ENCODE measurements around the gene GLI1.
"Not testable (repeated sequence)": the region's sequence is repeated elsewhere in the genome, so short reads cannot be mapped to it uniquely, and the experiment has no call there.

The GLI1 gene

DNA sequence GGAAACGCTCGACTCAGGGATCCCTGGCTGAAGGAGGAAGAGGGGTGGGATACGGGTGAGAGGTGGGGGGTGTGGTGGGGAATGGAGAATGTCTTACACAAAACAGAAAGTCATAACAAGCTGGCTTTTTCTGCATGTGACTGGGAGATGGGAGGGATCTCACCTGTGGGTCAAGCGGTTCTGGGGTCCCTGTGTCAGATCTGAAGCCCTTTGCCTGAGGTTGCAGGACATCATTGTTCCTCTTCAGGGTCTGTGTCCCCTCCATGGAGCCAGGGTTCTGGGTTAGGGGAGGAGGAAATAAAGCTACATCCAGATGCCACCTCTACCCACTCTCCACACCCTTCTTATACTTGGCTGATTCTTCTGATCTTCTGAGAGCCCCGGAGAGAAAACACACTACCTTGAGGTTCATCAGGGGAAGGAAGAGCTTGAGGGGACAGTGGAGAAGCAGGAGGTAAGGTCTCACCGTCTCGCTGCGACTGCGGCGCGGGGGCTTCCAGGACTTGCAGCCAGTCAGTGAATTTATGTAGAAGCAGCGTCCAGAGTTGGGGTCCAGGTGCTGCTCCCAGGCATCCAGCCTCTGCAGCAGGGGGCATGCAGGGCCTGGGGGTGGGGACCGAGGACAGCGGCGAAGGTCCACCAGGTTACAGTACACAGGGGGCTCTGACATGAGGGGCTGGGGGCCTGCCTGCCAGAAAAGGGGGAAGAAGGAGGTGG lies 17.6 kb downstream of the GLI1 start:
- DNase-seq = no peak

DNA sequence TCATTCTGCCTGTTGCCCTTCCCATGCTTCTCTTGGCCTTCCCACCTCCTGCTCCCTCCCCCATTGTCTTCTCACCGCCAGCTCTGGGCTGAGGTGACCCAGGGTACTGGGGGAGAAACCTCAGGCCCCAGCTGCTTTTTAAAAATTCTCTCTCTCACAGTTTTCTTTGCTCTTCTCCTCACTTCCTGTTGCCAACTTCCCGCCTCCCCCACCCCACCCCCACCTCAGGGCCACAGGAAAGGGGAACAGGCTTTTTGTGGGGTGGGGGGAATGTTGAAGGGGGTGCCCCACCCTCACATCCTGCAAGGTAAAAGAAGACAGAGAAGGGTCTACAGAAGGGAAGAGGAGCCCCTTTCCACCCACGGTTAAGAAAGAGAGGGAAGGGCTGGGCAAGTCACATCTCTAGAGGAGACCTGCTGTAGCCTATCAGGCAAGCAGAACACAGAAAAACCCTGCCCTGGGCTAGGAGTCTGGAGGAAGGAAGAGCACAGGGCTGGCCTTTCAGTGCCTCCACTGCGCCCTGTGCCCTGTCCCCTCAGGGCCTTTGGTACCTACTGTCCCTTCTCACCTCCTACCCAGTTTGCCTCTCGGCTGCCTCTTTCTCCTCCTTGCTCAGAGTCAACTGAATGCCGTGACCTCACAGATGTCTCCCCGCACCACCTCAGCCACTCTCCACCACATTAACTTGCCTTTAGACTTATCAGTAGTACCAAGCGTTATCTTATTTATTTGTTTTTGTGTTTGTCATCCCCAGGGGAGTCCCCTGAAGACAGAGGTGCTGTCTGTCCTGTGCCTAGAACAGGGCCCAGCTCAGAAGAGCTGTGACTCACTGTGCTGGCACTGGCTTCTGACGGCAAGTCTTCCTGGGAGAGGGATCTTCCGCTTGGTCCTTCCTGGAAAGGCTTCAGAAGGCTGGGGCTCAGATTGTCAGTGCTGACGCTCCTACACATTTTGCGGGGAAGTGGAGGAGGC lies 18.4 kb downstream of the GLI1 start:
- DNase-seq = peak; percentile 67

DNA sequence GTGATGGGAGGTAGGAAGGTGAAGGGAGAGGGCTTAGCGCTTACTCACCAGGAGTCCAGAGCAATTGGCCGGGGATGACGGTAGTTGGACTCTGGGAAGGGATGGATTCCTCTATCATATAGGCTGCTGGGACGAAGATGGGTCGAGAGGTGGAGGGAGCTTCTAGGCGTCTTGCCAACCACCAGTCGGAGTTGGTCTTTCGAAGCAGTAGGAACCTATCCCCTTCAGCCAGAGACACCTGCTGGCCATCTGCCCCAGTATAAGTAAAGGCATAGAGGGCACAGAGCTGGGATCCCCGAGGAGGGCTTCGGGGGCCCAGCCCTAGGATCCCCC lies 19.4 kb downstream of the GLI1 start:
- no peak for DNase-seq

DNA sequence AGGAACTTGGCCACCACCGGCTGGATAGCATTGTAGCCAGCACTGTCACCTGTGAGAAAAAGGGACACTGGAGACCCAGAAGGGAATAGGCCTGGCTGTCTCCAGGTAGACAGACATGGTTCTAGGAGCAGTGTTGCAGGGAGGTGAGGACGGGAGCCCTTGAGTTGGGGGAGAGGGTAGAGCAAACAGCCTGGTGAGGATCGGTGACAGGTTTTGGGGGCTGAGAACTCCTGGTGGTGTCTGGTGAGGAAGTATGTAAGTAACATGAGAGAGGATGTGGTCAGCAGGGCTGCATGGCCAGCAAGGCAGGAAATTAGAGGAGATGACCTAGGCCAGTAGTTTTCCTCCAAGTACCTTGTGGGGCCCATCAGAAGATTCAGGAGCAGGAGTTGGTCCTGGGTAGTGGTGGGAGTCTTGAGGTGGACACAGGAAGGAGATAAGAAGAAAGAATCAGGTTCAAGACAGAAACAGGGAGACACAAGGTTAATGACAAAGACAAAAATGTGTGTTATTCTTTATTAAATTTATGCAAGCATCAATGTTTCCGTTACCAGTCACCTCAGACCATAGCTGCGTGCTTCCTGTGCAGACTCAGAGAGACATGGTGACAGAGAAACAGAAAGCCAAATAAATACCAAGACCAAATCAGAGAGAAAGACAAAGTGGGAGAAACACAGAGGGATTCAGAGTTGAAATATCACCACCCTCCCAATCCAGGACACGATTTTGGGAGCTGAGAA lies 20.0 kb downstream of the GLI1 start, which contains the start of gene ARHGAP9:
TSS of gene ARHGAP9 (minus strand) at position 491 of the 740 bp plus-strand sequence. CDS start at position 31, 460 bp downstream.
- peak; percentile 35 for DNase-seq

DNA sequence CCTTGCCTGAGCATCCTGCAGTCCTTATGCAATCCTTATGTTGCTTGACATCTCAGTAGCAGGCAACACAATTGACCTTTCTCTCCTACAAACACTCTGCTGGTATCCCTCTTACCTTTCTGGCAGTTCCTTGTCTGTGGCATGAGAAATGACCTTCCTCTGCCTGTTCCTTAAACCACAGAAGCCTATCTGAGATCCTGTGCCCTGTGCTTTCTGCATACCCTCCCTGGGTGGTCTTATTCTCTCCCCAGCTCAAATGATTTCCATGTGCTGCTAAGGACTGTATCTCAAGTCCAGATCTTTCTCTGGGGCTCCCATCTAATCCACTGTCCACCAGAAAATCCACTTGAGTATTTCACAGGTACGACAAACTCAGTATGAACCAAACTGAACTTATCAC lies 22.1 kb downstream of the GLI1 start:
- no peak for DNase-seq

DNA sequence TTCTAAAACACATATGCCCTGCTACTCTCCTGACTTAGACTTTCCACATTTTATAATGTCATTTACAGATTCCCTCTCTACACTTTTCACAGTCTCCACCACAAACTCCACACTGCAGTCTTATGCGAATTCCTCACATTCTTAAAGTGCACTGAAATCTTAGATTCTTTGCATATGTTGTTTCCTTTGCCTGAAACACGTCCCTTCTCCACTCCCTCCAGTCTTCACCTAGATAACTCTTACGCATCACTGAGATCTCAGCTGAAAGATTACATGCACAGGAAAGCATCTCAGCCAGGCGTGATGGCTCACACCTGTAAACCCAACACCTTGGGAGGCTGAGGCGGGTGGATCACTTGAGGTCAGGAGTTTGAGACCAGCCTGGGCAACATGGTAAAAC lies 23.9 kb downstream of the GLI1 start:
- no peak for DNase-seq

DNA sequence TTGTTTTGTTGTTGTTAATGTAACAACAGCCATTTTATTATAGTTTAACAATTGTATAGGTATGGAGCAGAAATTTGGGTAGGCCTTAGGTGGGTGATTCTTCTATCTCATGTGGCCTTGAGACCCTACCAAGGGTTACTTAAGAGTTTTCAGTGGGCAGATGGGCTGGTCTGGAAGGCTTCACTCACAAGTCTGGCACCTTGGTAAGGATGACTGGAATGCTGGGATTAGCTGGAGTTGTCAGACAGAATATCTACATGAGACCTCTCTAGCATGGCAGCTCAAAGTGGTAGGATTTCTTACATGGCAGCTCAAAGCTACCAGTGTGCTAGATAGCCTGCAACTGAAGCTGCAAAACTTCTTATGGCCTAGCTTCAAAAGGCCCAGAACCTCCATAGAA lies 26.1 kb downstream of the GLI1 start:
- DNase-seq = no peak

DNA sequence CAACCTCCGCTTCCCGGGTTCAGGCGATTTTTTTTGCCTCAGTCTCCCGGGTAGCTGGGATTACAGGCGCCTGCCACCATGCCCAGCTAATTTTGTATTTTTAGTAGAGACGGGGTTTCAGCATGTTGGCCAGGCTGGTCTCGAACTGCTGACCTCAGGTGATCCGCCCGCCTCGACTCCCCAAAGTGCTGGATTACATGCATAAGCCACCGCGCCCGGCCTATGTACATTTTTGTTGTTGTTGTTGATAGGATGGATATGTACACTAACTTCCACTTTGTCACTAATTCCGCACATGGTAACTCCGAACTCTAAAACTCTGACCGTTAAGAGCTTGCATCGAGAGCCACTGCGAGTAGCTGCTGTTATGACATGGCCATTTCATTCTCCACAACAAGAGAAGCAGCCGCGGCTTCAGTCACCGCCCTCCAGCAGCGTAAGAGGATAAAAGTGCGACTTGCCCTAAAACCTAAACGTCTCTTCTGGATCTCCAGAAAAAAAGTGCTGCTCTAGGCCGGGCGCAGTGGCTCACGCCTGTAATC lies 27.5 kb downstream of the GLI1 start:
- DNase-seq = no peak

DNA sequence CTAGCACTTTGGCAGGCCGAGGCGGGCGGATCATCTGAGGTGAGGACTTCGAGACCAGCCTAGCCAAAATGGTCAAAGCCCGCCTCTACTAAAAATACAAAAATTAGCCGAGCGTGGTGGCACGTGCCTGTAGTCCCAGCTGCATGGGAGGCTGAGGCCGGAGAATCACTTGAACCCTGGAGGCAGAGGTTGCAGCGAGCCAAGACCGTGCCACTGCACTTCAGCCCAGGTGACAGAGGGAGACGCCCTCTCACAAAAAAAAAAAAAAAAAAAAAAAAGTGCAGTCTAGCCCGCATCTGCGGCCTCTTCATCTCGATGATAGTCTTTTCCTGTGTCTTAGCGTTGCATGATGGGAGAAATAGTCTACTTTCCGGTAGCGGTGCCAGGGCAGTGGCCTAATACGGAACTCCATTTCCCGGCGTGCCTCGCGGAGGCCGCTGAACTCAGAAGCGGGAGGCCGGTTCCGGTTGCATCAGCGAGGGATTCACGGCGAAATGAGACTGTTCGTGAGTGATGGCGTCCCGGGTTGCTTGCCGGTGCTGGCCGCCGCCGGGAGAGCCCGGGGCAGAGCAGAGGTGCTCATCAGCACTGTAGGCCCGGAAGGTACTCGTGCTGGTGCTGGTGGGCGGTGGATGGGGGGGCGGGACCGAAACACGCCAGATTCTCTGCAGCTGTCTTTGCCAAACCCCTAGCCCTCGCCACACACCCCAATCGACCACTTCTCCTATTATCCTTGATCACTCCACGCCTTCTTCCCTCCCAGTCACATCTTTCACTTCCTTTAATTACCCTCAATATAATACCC lies 28.2 kb downstream of the GLI1 start, which contains the start of gene MARS1:
TSS of gene MARS1 (plus strand) at position 472 of the 805 bp plus-strand sequence. CDS start at position 495, 23 bp downstream.
- peak; percentile 97 for DNase-seq

DNA sequence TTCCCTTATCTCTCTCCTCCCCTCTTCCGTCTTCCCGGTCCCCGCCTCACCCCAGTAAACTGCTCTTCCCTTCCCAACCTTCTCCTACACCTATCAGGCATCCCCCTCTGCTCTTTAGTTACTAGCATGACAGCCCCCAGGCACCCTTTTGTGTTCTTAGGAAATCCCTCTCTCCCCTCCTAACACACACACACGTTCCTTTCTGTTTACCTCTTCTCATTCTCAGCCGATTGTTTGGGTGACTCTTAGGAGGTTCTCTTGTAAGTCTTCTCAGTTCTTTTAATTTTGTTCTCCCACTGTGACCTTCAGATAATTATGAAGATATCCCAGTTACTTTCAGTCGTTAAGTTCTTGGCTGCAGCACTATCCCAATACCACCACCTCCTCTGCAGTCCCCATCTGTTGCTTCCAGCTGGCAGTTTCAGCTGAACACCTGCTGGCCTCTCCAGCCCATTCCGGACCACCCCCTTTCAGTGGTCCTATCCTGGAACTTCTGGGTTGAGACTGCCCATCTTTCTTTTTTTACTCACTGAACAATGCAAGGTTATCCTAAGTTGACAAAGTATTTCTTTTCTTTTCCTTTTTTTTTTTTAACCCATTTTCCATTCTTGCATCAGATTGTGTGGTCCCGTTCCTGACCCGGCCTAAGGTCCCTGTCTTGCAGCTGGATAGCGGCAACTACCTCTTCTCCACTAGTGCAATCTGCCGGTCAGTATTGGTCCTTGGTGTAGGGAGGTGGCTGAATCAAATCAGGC lies 29.0 kb downstream of the GLI1 start:
- no peak for DNase-seq

DNA sequence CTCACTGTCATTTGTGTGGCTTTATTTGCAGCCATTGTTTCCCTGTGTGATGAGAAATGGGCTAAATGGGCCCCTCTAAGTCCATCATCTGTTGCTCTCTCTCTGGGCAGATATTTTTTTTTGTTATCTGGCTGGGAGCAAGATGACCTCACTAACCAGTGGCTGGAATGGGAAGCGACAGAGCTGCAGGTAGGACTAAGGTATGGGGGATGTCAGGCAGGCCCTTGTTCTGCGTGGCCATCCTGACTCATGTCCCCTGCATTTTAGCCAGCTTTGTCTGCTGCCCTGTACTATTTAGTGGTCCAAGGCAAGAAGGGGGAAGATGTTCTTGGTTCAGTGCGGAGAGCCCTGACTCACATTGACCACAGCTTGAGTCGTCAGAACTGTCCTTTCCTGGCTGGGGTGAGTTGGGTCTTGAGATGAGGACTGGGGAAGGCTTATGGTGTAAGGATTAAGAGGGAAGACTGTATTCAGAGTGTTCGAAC lies 29.6 kb downstream of the GLI1 start:
- DNase-seq = peak; percentile 11

DNA sequence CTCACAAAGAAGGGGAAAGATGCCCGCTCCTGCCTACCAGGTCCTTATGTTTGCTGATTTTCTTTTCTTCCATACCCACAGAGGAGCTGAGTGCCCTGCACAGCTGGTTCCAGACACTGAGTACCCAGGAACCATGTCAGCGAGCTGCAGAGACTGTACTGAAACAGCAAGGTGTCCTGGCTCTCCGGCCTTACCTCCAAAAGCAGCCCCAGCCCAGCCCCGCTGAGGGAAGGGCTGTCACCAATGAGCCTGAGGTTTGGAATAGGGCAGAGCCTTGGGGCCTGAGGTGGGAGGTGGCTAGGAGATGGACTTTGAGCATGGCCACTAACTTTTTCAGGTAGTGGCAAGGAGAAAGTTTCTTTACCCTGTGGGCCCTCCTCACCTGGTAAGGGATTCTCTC lies 30.5 kb downstream of the GLI1 start:
- DNase-seq = no peak

DNA sequence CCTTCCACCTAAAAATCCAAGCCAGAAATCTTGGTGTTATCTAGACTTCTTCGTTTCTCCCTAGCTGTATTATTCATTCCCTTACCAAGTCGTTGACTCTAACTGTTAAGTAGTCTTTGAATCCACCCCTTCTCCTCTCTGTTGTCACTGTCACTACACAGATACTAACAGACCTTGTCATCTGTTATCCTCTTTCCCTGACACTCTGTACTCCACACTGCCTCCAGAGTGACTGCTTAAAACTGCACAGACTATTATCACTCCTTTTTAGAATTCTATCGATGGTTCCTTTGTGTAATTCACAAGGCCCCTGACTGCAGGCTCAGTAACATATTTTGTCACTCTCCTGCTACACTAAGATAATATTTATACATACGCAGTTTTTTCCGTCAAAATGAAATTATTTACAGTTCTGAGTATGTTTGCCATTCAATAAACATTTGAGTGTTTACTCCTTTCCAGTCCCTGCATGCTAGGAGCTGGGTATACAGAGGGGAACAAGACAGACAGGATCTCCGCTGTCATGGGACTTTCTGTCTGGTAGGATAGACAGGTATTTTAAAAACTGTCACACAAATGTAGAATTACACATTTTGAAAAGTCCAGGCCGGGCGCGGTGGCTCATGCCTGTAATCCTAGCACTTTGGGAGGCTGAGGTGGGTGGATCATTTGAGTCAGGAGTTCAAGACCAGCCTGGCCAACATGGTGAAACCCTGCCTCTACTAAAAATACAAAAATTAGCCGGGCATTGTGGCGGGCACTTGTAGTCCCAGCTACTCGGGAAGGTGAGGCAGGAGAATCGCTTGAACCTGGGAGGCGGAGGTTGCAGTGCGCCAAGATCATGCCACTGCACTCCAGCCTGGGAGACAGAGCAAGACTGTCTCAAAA lies 32.1 kb downstream of the GLI1 start:
- no peak for DNase-seq

DNA sequence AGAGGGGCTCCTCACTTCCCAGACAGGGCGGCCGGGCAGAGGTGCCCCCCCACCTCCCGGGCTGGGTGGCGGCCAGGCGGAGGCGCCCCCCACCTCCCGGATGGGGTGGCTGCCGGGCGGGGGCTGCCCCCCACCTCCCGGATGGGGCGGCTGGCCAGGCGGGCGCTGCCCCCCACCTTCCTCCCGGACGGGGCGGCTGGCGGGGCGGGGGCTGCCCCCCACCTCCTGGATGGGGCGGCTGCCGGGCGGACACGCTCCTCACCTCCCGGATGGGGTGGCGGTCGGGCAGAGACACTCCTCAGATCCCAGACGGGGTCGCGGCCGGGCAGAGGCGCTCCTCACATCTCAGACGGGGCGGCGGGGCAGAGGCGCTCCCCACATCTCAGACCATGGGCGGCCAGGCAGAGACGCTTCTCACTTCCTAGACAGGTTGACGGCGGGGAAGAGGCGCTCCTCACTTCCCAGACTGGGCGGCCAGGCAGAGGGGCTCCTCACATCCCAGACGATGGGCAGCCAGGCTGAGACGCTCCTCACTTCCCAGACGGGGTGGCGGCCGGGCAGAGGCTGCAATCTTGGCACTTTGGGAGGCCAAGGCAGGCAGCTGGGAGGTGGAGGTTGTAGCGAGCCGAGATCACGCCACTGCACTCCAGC lies 35.6 kb downstream of the GLI1 start:
- not testable (repeated sequence) for DNase-seq

DNA sequence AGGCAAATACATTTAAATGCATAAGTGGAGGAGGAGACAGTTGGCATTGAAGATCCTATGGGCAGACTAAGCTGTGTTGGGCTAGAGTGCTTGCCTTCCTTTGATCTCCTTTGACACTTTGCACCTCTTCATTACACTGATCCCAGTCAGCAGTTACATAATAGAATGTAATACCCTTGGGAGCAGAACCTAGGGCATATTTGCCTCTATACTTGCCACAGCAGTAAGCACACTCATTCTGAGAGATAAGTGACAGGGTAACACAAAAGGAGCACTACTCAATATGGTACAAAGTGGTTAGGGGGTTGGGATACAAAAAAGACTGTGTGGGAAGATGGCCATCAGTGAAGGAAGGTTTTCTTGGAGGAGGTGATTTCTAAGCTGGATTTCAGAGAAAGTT lies 37.2 kb downstream of the GLI1 start:
- no peak for DNase-seq

DNA sequence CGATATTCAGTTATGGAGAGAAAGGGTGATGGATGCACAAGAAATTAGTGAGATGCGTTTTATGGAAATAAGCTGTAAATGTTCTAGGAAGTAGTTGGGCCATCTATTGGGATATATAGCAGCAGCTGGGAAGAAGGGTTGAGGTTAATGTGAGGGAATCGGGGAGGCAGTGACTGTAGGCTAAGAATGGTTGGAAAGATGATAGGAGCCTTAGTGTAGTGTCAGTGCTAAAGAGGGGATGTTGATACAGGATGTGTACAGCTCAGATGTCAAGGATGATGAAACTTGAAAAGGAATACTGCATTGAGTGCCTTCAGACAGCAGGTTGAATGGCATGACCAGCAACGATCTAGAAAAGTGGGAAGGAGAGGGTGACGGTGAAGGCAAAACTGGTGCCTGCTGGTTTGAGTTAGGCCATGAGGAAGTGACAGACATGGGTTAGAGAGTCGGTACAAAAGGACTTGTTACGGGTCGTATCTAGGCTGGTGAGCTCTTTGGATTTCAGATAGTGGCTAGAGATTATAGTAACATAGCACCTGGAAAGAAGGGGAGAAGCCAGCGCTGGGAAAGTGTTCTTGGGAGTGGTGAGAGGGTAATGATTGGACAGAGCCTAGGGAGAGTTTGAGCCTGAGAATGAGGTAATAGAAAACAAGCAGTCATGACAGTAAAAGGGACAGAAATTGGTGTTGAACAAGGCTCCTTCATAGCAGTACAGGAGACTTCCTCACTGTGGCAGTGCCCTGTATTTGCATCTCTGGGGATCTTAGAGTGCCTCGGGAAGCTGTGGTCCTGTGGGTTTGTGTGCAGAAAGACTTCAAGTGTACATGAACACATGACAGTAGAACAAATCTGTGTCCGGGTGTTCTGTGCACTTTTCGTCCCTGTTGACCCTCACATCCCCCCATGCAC lies 37.9 kb downstream of the GLI1 start:
- no peak for DNase-seq

DNA sequence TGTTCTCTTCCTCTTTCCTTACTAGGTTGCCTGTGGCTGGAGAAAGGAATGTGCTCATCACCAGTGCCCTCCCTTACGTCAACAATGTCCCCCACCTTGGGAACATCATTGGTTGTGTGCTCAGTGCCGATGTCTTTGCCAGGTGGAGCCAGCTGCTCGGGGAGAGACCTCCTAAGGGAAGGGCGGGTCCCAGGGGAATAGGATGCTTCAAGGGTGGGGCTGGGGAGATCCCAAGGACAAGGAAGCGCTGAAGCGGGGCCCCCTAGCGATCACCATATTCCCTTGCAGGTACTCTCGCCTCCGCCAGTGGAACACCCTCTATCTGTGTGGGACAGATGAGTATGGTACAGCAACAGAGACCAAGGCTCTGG lies 38.5 kb downstream of the GLI1 start:
- DNase-seq = no peak

DNA sequence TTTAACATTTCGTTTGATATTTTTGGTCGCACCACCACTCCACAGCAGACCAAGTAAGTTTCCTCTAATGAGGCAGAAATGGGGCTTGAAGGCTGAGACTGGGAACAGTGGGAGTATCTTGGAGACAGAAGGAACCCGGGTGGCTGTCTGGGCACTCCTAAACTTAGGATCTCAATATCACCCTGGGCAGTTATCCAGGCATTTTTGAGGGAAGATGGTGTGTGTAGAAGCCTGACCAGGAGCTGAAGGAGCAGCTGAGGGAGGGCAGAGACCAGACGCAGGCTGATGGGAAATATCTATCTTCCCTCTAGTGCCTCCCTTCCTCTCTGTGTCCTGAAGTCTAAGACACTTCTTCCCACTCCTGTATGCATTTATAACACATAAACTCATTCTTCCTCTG lies 39.0 kb downstream of the GLI1 start:
- DNase-seq = no peak

DNA sequence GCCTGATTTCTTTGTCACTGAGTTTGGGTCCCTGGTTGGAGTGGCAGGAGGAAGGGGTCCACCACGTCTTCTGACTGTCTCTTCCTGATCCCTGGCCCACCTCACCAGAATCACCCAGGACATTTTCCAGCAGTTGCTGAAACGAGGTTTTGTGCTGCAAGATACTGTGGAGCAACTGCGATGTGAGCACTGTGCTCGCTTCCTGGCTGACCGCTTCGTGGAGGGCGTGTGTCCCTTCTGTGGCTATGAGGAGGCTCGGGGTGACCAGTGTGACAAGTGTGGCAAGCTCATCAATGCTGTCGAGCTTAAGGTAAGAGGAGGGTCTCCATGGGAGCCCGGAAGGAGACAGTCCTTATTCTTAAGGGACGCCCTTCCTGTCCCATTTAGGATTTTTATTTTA lies 40.6 kb downstream of the GLI1 start:
- DNase-seq = no peak

Data from inflammatory macrophage treated with lipopolysaccharide for 4 hours (primary cell).